CD14-positive monocyte (primary cell): ENCODE data around the gene NPLOC4. TPM values are rescaled to one million over a fixed set of nuclear protein-coding genes. Genes with fewer than 3 reads are reported as not detected.
A peak's percentile ranks its signal among the peaks of the same experiment; 100 is the strongest.

ENCODE experiments used
- DNase-seq, 3 donors: peaks; one replicate each; pipeline ENCODE4 v3.0.0-alpha.2; 2011 to 2022
- H2AFZ ChIP-seq: 2 replicates; pipeline ENCODE4 v1.6.0; 2012; ENCODE audit warnings: mild to moderate bottlenecking, low read depth, low read length, inconsistent platforms; ENCODE audit not compliant: insufficient read depth, poor library complexity, severe bottlenecking
- H3K27ac ChIP-seq, 2 donors: 1 replicate in 1 of 2; 2 replicates in 1 of 2; pipeline ENCODE4 v1.5.1; 2012 to 2013; ENCODE audit warnings: low read length in 2 of 2, control low read depth in 1 of 2, inconsistent platforms in 1 of 2, low read depth in 1 of 2, mild to moderate bottlenecking in 1 of 2
- H3K27me3 ChIP-seq, 2 donors: one replicate each; pipeline versions ENCODE4 v1.6.0 to v1.6.1; 2011 to 2013; ENCODE audit warnings: low read length in 2 of 2; ENCODE audit not compliant: control insufficient read depth in 2 of 2, insufficient read depth in 2 of 2
- H3K36me3 ChIP-seq, 2 donors: replicated peaks in 1 of 2; 1 replicate in 1 of 2; 2 replicates in 1 of 2; pipeline versions ENCODE4 v1.5.1 to v1.6.1; 2012 to 2013; ENCODE audit warnings: low read length in 2 of 2, control low read depth in 1 of 2, inconsistent platforms in 1 of 2, mild to moderate bottlenecking in 1 of 2; ENCODE audit not compliant: insufficient read depth in 2 of 2, control insufficient read depth in 1 of 2
- H3K4me1 ChIP-seq, 2 donors: 1 replicate in 1 of 2; 2 replicates in 1 of 2; pipeline versions ENCODE4 v1.5.1 to v1.6.1; 2012 to 2013; ENCODE audit warnings: low read length in 2 of 2, control low read depth in 1 of 2, inconsistent platforms in 1 of 2, mild to moderate bottlenecking in 1 of 2, moderate library complexity in 1 of 2; ENCODE audit not compliant: insufficient read depth in 2 of 2, control insufficient read depth in 1 of 2
- H3K4me2 ChIP-seq: replicated peaks from 2 replicates; pipeline ENCODE3; 2012; ENCODE audit warnings: low read length, moderate library complexity, mild to moderate bottlenecking; ENCODE audit not compliant: poor library complexity, severe bottlenecking; ENCODE audit errors: extremely low read depth
- H3K4me3 ChIP-seq, 3 experiments: fragments of 200-600 bp in 1 of 3; sonication (generic) in 1 of 3; replicated peaks in 1 of 3; 1 replicate in 2 of 3; 2 replicates in 1 of 3; pipeline ENCODE4 v1.5.1; 2011 to 2013; ENCODE audit warnings: low read length in 3 of 3, mild to moderate bottlenecking in 3 of 3, control low read depth in 2 of 3, low read depth in 2 of 3, inconsistent platforms in 1 of 3, moderate library complexity in 1 of 3
- H3K79me2 ChIP-seq: 2 replicates; pipeline ENCODE4 v1.6.0; 2012; ENCODE audit warnings: mild to moderate bottlenecking, control low read depth, inconsistent platforms, low read length, moderate library complexity; ENCODE audit not compliant: insufficient read depth
- H3K9ac ChIP-seq: 2 replicates; pipeline ENCODE4 v1.6.0; 2017; ENCODE audit warnings: low read length, mild to moderate bottlenecking; ENCODE audit not compliant: insufficient read depth, poor library complexity, severe bottlenecking
- H3K9me3 ChIP-seq, 2 donors: replicated peaks in 1 of 2; 1 replicate in 1 of 2; 2 replicates in 1 of 2; pipeline versions ENCODE4 v1.5.1 to v1.6.1; 2012 to 2013; ENCODE audit warnings: low read length in 2 of 2, control low read depth in 1 of 2; ENCODE audit not compliant: control insufficient read depth in 1 of 2, insufficient read depth in 1 of 2
- H4K20me1 ChIP-seq: 2 replicates; pipeline ENCODE4 v1.6.0; 2012; ENCODE audit warnings: mild to moderate bottlenecking, low read length, control low read depth, moderate library complexity; ENCODE audit not compliant: insufficient read depth
- H3K27ac Mint-ChIP-seq, 7 donors: one replicate each; pipeline ENCODE4 v1.8.0; 2020; ENCODE audit warnings: mild to moderate bottlenecking in 7 of 7, mixed read lengths in 7 of 7, moderate library complexity in 6 of 7, inconsistent platforms in 2 of 7
- H3K27me3 Mint-ChIP-seq, 3 donors: one replicate each; pipeline ENCODE4 v1.8.0; 2021 to 2022; ENCODE audit warnings: low read depth in 3 of 3, mild to moderate bottlenecking in 3 of 3, mixed read lengths in 3 of 3, moderate library complexity in 3 of 3, inconsistent platforms in 1 of 3
- H3K36me3 Mint-ChIP-seq, 2 donors: one replicate each; pipeline ENCODE4 v1.8.0; 2020; ENCODE audit warnings: mixed read lengths in 2 of 2, inconsistent platforms in 1 of 2, mild to moderate bottlenecking in 1 of 2
- H3K4me1 Mint-ChIP-seq: one replicate; pipeline ENCODE4 v1.8.0; 2020; ENCODE audit warnings: mild to moderate bottlenecking, mixed read lengths
- H3K4me3 Mint-ChIP-seq, 2 donors: one replicate each; pipeline ENCODE4 v1.8.0; 2020; ENCODE audit warnings: mild to moderate bottlenecking in 2 of 2, mixed read lengths in 2 of 2, moderate library complexity in 1 of 2
- H3K9me3 Mint-ChIP-seq, 7 donors: one replicate each; pipeline ENCODE4 v1.8.0; 2020 to 2022; ENCODE audit warnings: mixed read lengths in 7 of 7, mild to moderate bottlenecking in 6 of 7, moderate library complexity in 6 of 7, inconsistent platforms in 2 of 7
- WGBS: methylation state at CpG from one replicate; pipeline ENCODE4 v1.1.5; 2013; ENCODE audit warnings: missing lambda C conversion rate; ENCODE audit not compliant: insufficient coverage; 5-methylcytosine and 5-hydroxymethylcytosine counted together
- intact Hi-C, 2 donors: fragments of 100-400 bp; cut with micrococcal nuclease; formaldehyde crosslinking; loops; one replicate each; pipeline versions ENCODE4 v1.15.0 to v1.15.1; 2023
- polyA plus RNA-seq, 3 donors: library from polyadenylated mRNA; depleted of rRNA in 1 of 3; unstranded in 2 of 3; stranded (reverse) in 1 of 3; fragments of 300-500 nt in 2 of 3; fragments of >200 nt in 1 of 3; fragmentation: Illumina TruSeq in 2 of 3; gene quantifications; 1 replicate in 2 of 3; 2 replicates in 1 of 3; pipeline ENCODE4 v1.2.3, GENCODE V29; 2012 to 2021
- TF ChIP-seq, protein P1 (sequence below): fragments of 200-600 bp; IDR thresholded peaks from one replicate; pipeline ENCODE4 v1.8.0; 2022; ENCODE audit warnings: antibody characterized with exemption, mild to moderate bottlenecking

The NPLOC4 gene
- polyA plus RNA-seq, 3 donors = 92.1 to 112 (median 106) TPM

DNA sequence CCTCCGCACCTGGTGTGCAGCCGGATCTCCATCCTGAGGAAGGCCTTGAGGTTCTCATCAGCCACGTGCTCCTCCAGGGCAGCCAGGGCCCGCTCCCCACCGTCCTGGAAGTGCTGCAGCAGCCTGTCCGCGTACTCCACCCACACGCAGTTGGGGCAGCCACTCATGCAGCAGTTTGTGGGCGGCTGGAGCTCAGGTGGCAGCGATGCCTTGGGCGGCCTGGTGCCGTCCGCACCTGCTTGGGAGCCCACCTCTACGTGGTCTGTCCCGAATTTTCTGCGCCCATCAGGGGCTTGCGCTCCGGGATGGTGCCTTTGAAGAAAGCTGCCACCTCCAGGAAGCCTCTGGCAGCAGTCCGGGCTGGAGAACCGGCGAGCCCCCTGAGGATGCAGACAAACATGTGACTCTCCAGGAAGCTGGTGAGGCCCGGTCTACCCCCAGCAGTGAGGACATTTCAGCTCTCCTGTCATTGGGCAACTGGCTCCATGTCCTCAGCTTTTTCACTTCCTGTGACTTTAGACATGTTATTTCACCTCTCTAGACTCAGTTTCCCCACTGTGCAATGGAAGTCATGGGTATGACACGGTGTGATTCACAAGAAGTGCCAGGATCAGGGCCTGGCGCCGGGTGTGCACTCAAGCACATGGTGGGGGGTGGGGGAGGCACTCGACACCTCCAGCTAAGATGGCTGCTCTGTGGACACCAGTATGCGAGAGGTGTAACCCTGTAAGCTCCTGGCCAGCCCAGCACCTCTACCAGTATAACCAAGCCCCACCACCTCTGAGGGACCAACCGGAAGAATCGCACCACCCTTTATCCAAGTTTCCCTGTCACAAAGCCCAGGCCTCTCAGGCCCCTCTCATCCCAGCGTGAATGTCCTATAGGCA is 28.5 kb upstream of the NPLOC4 start:
- Histone ChIP-seq H3K27ac (peak overlapping the region; percentile 76 to 89), H3K4me1 (peaks cover 24 to 30% of the 10 kb centered on the region in 2 donors), H3K79me2 (peaks cover 52% of the 10 kb centered on the region), H2AFZ (peak overlapping the region; percentile 94), H3K9ac (peak overlapping the region; percentile 93), H3K4me3 (peak overlapping the region; percentile 63 to 91 (median 75)), H3K4me2 (peak overlapping the region; percentile 86), H3K36me3 (peaks cover 11 to 30% of the 10 kb centered on the region in 2 donors), H4K20me1 (no peaks in the 10 kb centered on the region), H3K9me3 (no peaks in the 10 kb centered on the region), H3K27me3 (no peaks in the 10 kb centered on the region)
- Mint-ChIP-seq H3K9me3 (peaks cover 0 to under 1% (median 0%) of the 10 kb centered on the region in 7 donors), H3K4me3 (peak overlapping the region; percentile 92 to 99), H3K27me3 (peaks cover 0 to 4% (median 0%) of the 10 kb centered on the region in 3 donors), H3K4me1 (peaks cover 24% of the 10 kb centered on the region), H3K36me3 (peaks cover 21 to 39% of the 10 kb centered on the region in 2 donors), H3K27ac (peak overlapping the region; percentile 62 to 97 (median 96))
- TF ChIP-seq, protein P1, sequence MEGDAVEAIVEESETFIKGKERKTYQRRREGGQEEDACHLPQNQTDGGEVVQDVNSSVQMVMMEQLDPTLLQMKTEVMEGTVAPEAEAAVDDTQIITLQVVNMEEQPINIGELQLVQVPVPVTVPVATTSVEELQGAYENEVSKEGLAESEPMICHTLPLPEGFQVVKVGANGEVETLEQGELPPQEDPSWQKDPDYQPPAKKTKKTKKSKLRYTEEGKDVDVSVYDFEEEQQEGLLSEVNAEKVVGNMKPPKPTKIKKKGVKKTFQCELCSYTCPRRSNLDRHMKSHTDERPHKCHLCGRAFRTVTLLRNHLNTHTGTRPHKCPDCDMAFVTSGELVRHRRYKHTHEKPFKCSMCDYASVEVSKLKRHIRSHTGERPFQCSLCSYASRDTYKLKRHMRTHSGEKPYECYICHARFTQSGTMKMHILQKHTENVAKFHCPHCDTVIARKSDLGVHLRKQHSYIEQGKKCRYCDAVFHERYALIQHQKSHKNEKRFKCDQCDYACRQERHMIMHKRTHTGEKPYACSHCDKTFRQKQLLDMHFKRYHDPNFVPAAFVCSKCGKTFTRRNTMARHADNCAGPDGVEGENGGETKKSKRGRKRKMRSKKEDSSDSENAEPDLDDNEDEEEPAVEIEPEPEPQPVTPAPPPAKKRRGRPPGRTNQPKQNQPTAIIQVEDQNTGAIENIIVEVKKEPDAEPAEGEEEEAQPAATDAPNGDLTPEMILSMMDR = no peak
- DNase-seq = peak in 2 of 3 donors; percentile 29 to 65
- 52% methylated on average over 29 of the region's 30 CpGs for WGBS
- intact Hi-C loops = loop anchor here (1.0 to 5.0 kb wide), 3 partner anchors 18 to 47 kb away; partner anchors contain the start of genes ARL16 (in 1 of the 2), MRPL12 (in 1 of the 2) and SLC25A10 (in 1 of the 2)

GRCh38 chr17:81664051-81664470 is 27.1 kb upstream of the NPLOC4 start:
- H3K27me3 Mint-ChIP-seq = peaks cover 0 to 4% (median 0%) of the 10 kb centered on the region in 3 donors

More at GRCh38 chr17:81664051-81664470, 27.1 kb upstream of the NPLOC4 start:
- Mint-ChIP-seq H3K4me1 (peaks cover 24% of the 10 kb centered on the region), H3K27ac (no peak overlapping the region), H3K4me3 (no peak overlapping the region), H3K9me3 (peaks cover 0 to 1% (median 0%) of the 10 kb centered on the region in 7 donors), H3K36me3 (peaks cover 11 to 25% of the 10 kb centered on the region in 2 donors)
- Histone ChIP-seq H4K20me1 (no peaks in the 10 kb centered on the region), H3K27ac (no peak overlapping the region), H2AFZ (no peak overlapping the region), H3K9me3 (no peaks in the 10 kb centered on the region), H3K79me2 (peaks cover 42% of the 10 kb centered on the region), H3K9ac (no peak overlapping the region), H3K4me3 (no peak overlapping the region), H3K27me3 (no peaks in the 10 kb centered on the region), H3K4me2 (no peak overlapping the region), H3K36me3 (peaks cover 3 to 16% of the 10 kb centered on the region in 2 donors), H3K4me1 (peaks cover 24 to 30% of the 10 kb centered on the region in 2 donors)
- intact Hi-C loops = no loop called here
- DNase-seq = no peak
- TF ChIP-seq, protein P1 = no peak
- WGBS = 92% methylated on average over 6 of the region's 7 CpGs
